ENCODE results near the gene TIMM50.
A peak's percentile ranks its signal among the peaks of the same experiment; 100 is the strongest.
"Not testable (repeated sequence)": the region's sequence is repeated elsewhere in the genome, so short reads cannot be mapped to it uniquely, and the experiment has no call there.

Gene TIMM50

GRCh38 chr19:39445196-39446111 lies 35.2 kb upstream of the TIMM50 start, which contains the start of gene SUPT5H:
Gene SUPT5H, plus strand, starts transcription at chr19:39445582. Its CDS starts 309 bp downstream, at chr19:39445891.
- peaks cover 34% of the 10 kb centered on the region for H3K36me3 ChIP-seq (ENCODE audit: control insufficient read depth, insufficient read depth, low read length)
- no peaks in the 10 kb centered on the region for H3K9me3 ChIP-seq (ENCODE audit: control insufficient read depth, low read length)
- peak within 1 kb of the TSS; percentile 78 for H3K4me3 ChIP-seq (ENCODE audit: extremely low read depth, insufficient read depth, low read length, poor library complexity, severe bottlenecking)
- peaks cover 16% of the 10 kb centered on the region for H3K4me1 ChIP-seq (ENCODE audit: control insufficient read depth, insufficient read depth, low read length, poor library complexity, severe bottlenecking)
- H3K27ac ChIP-seq (ENCODE audit: low read depth, low read length, severe bottlenecking) = peak within 1 kb of the TSS; percentile 83
- 0% methylated on average over 54 to 67 of the region's 68 CpGs for WGBS, 2 experiments (ENCODE audit: insufficient coverage in 2 of 2)

GRCh38 chr19:39446365-39447084 lies 34.1 kb upstream of the TIMM50 start:
- Histone ChIP-seq H3K9me3 (ENCODE audit: control insufficient read depth, low read length) (no peaks in the 10 kb centered on the region), H3K36me3 (ENCODE audit: control insufficient read depth, insufficient read depth, low read length) (peaks cover 41% of the 10 kb centered on the region), H3K4me3 (ENCODE audit: extremely low read depth, insufficient read depth, low read length, poor library complexity, severe bottlenecking) (peak overlapping the region; percentile 78), H3K27ac (ENCODE audit: low read depth, low read length, severe bottlenecking) (no peak overlapping the region), H3K4me1 (ENCODE audit: control insufficient read depth, insufficient read depth, low read length, poor library complexity, severe bottlenecking) (peaks cover 16% of the 10 kb centered on the region)
- 92 to 93% methylated on average over 16 of the region's 16 CpGs for WGBS, 2 experiments (ENCODE audit: insufficient coverage in 2 of 2)

DNA sequence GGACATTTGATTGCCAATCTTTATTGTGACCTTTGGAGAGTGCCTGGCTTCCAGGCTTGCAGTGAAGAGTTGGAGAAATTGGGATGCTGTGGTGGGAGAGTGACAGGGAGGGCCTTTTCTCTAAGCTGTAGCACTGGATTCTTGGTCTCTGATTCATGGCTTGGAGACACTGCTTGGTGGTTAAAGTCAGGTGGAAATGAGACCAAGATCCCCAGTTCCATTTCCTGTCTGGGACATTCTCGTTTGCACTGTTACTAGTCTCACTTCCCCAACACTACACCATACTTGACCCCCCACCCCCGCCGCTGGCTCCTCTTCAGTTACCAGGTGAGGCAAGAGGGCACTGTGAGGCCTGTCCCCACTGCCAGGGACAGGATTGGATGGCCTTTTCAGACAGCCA lies 32.4 kb upstream of the TIMM50 start:
- 92 to 100% methylated on average over 3 of the region's 3 CpGs for WGBS, 2 experiments (ENCODE audit: insufficient coverage in 2 of 2)
- Histone ChIP-seq H3K9me3 (ENCODE audit: control insufficient read depth, low read length) (no peaks in the 10 kb centered on the region), H3K4me3 (ENCODE audit: extremely low read depth, insufficient read depth, low read length, poor library complexity, severe bottlenecking) (no peak overlapping the region), H3K4me1 (ENCODE audit: control insufficient read depth, insufficient read depth, low read length, poor library complexity, severe bottlenecking) (peaks cover 16% of the 10 kb centered on the region), H3K27ac (ENCODE audit: low read depth, low read length, severe bottlenecking) (no peak overlapping the region), H3K36me3 (ENCODE audit: control insufficient read depth, insufficient read depth, low read length) (peaks cover 55% of the 10 kb centered on the region)

GRCh38 chr19:39449116-39449797 lies 31.4 kb upstream of the TIMM50 start:
- no peaks in the 10 kb centered on the region for H3K9me3 ChIP-seq (ENCODE audit: control insufficient read depth, low read length)
- peaks cover 16% of the 10 kb centered on the region for H3K4me1 ChIP-seq (ENCODE audit: control insufficient read depth, insufficient read depth, low read length, poor library complexity, severe bottlenecking)
- H3K4me3 ChIP-seq (ENCODE audit: extremely low read depth, insufficient read depth, low read length, poor library complexity, severe bottlenecking) = no peak overlapping the region
- peaks cover 63% of the 10 kb centered on the region for H3K36me3 ChIP-seq (ENCODE audit: control insufficient read depth, insufficient read depth, low read length)
- WGBS, 2 experiments (ENCODE audit: insufficient coverage in 2 of 2) = 90 to 92% methylated on average over 3 to 8 of the region's 8 CpGs
- H3K27ac ChIP-seq (ENCODE audit: low read depth, low read length, severe bottlenecking) = no peak overlapping the region

GRCh38 chr19:39451257-39451656 lies 29.4 kb upstream of the TIMM50 start:
- H3K27ac ChIP-seq (ENCODE audit: low read depth, low read length, severe bottlenecking); H3K4me3 ChIP-seq (ENCODE audit: extremely low read depth, insufficient read depth, low read length, poor library complexity, severe bottlenecking); H3K9me3 ChIP-seq (ENCODE audit: control insufficient read depth, low read length): not testable (repeated sequence)
- 97 to 100% methylated on average over 5 to 7 of the region's 8 CpGs for WGBS, 2 experiments (ENCODE audit: insufficient coverage in 2 of 2)
- H3K36me3 ChIP-seq (ENCODE audit: control insufficient read depth, insufficient read depth, low read length) = peaks cover 80% of the 10 kb centered on the region
- peaks cover 16% of the 10 kb centered on the region for H3K4me1 ChIP-seq (ENCODE audit: control insufficient read depth, insufficient read depth, low read length, poor library complexity, severe bottlenecking)

GRCh38 chr19:39463403-39463802 lies 17.2 kb upstream of the TIMM50 start:
- Histone ChIP-seq H3K36me3 (ENCODE audit: control insufficient read depth, insufficient read depth, low read length) (peaks cover 89% of the 10 kb centered on the region), H3K4me3 (ENCODE audit: extremely low read depth, insufficient read depth, low read length, poor library complexity, severe bottlenecking) (no peak overlapping the region), H3K27ac (ENCODE audit: low read depth, low read length, severe bottlenecking) (no peak overlapping the region), H3K4me1 (ENCODE audit: control insufficient read depth, insufficient read depth, low read length, poor library complexity, severe bottlenecking) (no peaks in the 10 kb centered on the region), H3K9me3 (ENCODE audit: control insufficient read depth, low read length) (no peaks in the 10 kb centered on the region)
- WGBS, 2 experiments (ENCODE audit: insufficient coverage in 2 of 2) = 94 to 97% methylated on average over 2 to 3 of the region's 3 CpGs

DNA sequence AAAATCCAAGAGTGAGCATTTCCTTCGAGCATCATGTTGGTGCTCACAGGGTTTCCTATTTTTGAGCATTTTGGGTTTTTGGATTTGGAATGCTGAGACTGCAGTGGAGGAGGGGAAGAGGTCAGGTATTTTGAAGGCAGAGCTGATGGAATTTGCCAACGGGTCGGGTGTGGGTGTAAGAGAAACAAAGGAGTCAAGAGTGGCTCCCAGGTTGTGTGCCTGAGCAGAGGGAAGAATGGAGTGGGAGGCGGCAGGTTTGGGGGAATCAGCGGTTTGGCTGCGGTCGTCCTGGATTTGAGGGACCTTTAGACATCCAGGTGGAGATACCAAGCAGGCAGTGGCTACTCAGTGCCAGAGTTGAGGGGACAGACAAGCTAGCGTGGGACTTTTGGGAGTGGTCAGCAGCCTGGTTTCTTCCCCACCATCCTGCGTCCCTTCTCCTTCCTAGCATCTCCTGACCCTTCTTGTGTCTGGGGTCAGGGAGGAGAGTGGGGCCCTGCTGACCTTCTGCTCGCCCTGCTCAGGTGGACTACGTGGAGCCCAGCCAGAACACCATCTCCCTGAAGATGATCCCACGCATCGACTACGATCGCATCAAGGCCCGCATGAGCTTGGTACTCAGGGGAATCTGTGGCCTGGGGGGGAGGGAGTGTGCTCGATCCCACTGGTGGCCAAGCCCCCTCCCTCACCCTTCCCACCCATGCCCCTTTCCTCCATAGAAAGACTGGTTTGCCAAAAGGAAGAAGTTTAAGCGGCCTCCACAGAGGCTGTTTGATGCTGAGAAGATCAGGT lies 14.5 kb upstream of the TIMM50 start:
- H3K4me1 ChIP-seq (ENCODE audit: control insufficient read depth, insufficient read depth, low read length, poor library complexity, severe bottlenecking) = no peaks in the 10 kb centered on the region
- WGBS, 2 experiments (ENCODE audit: insufficient coverage in 2 of 2) = 92 to 97% methylated on average over 10 of the region's 18 CpGs
- no peaks in the 10 kb centered on the region for H3K9me3 ChIP-seq (ENCODE audit: control insufficient read depth, low read length)
- no peak overlapping the region for H3K4me3 ChIP-seq (ENCODE audit: extremely low read depth, insufficient read depth, low read length, poor library complexity, severe bottlenecking)
- peaks cover 91% of the 10 kb centered on the region for H3K36me3 ChIP-seq (ENCODE audit: control insufficient read depth, insufficient read depth, low read length)
- H3K27ac ChIP-seq (ENCODE audit: low read depth, low read length, severe bottlenecking) = no peak overlapping the region

DNA sequence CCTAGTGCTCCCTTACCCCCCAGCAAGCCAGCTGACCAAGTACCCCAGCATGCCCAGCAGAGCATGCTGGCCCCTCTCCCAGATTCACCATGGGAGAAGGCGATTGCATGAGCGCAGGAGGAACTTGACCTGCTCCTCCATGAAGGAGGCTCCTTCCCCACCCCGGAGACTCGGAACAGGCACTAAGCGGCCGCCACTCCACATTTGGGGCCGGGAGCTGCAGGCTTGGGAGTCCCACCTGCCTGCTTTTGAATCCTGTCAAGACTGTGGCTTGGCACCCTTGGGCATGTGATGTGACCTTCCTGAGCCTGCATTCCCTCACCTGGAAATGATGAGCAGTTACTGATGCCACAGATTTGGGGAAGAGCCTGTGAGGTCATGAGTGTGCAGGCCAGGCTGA lies 12.7 kb upstream of the TIMM50 start:
- Histone ChIP-seq H3K27ac (ENCODE audit: low read depth, low read length, severe bottlenecking) (no peak overlapping the region), H3K9me3 (ENCODE audit: control insufficient read depth, low read length) (no peaks in the 10 kb centered on the region), H3K4me3 (ENCODE audit: extremely low read depth, insufficient read depth, low read length, poor library complexity, severe bottlenecking) (no peak overlapping the region), H3K4me1 (ENCODE audit: control insufficient read depth, insufficient read depth, low read length, poor library complexity, severe bottlenecking) (no peaks in the 10 kb centered on the region), H3K36me3 (ENCODE audit: control insufficient read depth, insufficient read depth, low read length) (peaks cover 93% of the 10 kb centered on the region)
- WGBS, 2 experiments (ENCODE audit: insufficient coverage in 2 of 2) = 91 to 92% methylated on average over 6 to 7 of the region's 7 CpGs

GRCh38 chr19:39469036-39469435 lies 11.6 kb upstream of the TIMM50 start:
- Histone ChIP-seq H3K4me1 (ENCODE audit: control insufficient read depth, insufficient read depth, low read length, poor library complexity, severe bottlenecking) (no peaks in the 10 kb centered on the region), H3K4me3 (ENCODE audit: extremely low read depth, insufficient read depth, low read length, poor library complexity, severe bottlenecking) (no peak overlapping the region), H3K9me3 (ENCODE audit: control insufficient read depth, low read length) (no peaks in the 10 kb centered on the region), H3K27ac (ENCODE audit: low read depth, low read length, severe bottlenecking) (no peak overlapping the region), H3K36me3 (ENCODE audit: control insufficient read depth, insufficient read depth, low read length) (peaks cover 95% of the 10 kb centered on the region)
- 91 to 98% methylated on average over 8 to 10 of the region's 11 CpGs for WGBS, 2 experiments (ENCODE audit: insufficient coverage in 2 of 2)

DNA sequence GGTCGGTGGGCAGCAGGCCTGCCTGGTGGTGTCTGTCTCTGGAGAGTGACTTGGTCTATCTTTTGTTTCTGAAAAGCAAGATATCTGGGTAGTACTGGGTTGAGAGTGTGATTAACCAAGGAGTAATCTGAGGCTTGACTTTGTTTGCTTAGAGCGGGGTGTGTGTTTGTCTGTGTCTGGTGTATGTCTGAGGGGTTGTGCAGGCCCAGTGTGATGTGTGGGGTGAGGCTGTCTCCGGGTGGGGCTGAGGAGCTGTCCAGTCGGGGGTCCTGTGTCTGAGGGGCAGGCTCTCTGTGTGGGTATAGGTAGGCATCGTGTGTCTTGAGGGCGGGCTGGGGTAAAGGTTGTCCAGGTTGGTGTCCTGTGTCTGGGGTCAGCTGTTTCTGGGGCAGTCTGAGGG lies 11.1 kb upstream of the TIMM50 start:
- Histone ChIP-seq H3K4me1 (ENCODE audit: control insufficient read depth, insufficient read depth, low read length, poor library complexity, severe bottlenecking) (no peaks in the 10 kb centered on the region), H3K9me3 (ENCODE audit: control insufficient read depth, low read length) (no peaks in the 10 kb centered on the region), H3K36me3 (ENCODE audit: control insufficient read depth, insufficient read depth, low read length) (peaks cover 93% of the 10 kb centered on the region), H3K27ac (ENCODE audit: low read depth, low read length, severe bottlenecking) (no peak overlapping the region), H3K4me3 (ENCODE audit: extremely low read depth, insufficient read depth, low read length, poor library complexity, severe bottlenecking) (no peak overlapping the region)
- 81 to 85% methylated on average over 4 to 5 of the region's 6 CpGs for WGBS, 2 experiments (ENCODE audit: insufficient coverage in 2 of 2)
